NCI-H1417 (cell line): Measurements from ENCODE around the gene SIGLEC10.
"Not testable (repeated sequence)": the region's sequence is repeated elsewhere in the genome, so short reads cannot be mapped to it uniquely, and the experiment has no call there.

Source experiments
- DNase-seq, 3 experiments: peaks; one replicate each; lab custom pipeline; 2025; lab: John Stamatoyannopoulos, UW

SIGLEC10 gene

GRCh38 chr19:51440052-51440451, 22.6 kb upstream of the SIGLEC10 start:
- DNase-seq = no peak

- DNase-seq = no peak
These were observed 21.6 kb upstream of the SIGLEC10 start for GRCh38 chr19:51439021-51439465.

GRCh38 chr19:51434456-51434855, 17.0 kb upstream of the SIGLEC10 start:
- DNase-seq = no peak

- no peak for DNase-seq
These were observed 15.6 kb upstream of the SIGLEC10 start for GRCh38 chr19:51433043-51433442.

DNA sequence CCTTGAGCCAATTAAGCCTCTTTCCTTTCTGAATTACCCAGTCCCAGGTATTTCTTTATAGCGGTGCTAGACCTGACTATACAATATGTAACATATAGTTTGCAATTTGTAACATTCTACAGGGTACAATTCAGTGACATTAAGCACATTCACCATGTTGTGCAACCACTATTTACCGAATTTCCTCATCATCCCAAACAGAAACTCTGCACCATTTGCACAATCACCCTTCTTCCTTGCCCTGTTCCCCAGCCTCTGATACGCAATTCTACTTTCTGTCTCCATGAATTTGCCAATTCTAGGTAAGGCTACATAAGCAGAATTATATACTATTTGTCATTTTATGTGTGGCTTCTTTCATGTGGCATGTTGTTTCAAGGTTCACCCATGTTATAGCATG, 13.7 kb upstream of the SIGLEC10 start:
- DNase-seq = no peak

GRCh38 chr19:51430221-51430620, 12.8 kb upstream of the SIGLEC10 start:
- DNase-seq = no peak

GRCh38 chr19:51427201-51427600, 9.8 kb upstream of the SIGLEC10 start:
- DNase-seq = no peak

GRCh38 chr19:51422053-51422448, 4.6 kb upstream of the SIGLEC10 start:
- peak in 1 of 3 experiments; percentile 13 for DNase-seq

DNA sequence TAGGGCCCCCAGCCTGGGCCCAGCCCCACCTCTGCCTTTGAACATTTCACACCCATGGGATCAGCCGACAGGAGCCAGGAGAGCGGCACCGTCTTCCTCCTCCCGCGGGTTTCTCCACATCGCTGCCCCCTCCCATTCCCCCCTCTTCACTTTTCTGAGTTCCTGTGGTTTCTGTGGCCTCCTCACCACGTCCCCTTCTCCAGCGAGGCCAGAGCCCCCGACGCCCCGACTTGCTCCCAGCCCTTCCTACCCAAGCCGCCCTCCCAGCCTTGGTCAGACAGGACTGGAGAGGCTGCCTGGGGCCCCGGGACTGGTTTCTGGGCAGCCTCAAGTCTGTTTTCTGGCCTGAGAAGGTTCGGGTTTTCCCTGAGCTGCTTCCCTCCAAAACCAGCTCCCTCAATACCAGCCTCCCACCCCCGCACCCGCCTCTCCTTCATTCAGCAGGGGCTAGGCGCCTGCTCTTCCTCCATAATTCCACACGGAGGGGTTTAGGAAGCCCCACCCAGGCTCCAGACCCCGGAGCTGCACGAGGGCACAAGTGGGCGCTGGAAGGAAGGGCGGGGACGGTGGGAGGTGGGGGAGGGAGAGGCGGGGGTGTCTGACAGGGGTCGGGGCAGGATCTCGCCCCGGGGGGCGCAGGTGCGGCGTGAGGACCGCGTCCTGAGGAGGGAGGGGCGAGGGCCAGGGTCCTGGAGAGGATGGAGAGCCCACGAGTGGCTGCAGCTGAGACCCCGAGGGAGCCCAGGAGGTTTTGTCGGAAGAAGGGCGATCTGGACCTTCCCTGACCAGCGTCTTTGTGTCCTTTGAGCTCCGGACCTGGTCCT, 4.0 kb upstream of the SIGLEC10 start:
- no peak for DNase-seq

DNA sequence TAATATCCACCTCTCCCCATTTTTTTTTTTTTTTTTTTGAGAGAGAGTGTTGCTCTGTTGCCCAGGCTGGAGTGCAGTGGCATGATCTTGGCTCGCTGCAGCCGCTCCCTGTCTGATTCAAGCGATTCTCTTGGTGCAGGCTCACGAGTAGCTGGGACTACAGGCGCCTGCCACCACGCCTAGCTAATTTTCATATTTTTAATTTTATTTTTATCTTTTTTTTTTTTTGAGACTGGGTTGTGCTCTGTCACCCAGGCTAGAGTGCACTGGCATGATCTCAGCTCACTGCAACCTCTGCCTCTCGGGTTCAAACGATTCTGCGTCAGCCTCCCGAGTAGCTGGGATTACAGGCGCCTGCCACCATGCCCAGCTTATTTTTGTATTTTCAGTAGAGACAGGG, 3.1 kb upstream of the SIGLEC10 start:
- not testable (repeated sequence) for DNase-seq

GRCh38 chr19:51418707-51419106, 1.3 kb upstream of the SIGLEC10 start:
- DNase-seq = no peak

DNA sequence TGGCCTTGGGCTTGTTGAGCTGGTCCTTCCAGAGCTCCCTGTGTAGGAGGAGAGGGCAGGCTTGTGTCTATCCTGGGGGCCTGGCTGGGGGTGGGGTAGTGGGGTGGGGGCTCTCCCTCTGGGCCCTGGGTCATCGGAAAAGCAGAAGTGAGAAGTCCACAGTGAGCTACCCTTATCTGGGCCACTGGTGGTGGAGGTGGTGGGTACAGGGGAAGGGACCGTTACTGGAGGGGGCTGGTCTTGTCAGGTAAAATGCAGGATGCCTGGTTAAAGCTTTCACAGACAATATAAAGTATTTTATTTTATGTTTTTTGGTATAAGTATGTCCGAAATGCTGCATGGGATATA, 342 bp upstream of the SIGLEC10 start:
- no peak for DNase-seq

DNA sequence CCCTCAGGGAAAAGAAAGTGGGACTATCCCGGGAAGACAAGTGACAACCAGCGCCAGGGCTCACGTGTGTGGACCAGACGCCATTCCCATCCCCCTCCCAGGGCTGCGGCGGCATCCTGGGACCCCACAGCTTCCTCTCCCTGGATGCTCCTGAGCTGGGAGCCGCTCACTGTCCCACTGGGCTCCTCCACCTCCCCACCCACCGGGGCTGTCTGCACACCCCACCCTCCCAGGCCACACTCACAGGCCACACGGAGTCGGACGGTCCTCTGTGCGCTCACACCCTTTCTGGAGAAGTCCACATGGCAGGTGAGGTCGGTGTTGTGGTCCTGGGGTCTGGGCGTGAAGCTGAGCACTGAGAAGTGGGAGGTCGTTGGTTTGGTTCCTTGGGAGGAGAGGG, 1.0 kb downstream of the SIGLEC10 start:
- not testable (repeated sequence) for DNase-seq

DNA sequence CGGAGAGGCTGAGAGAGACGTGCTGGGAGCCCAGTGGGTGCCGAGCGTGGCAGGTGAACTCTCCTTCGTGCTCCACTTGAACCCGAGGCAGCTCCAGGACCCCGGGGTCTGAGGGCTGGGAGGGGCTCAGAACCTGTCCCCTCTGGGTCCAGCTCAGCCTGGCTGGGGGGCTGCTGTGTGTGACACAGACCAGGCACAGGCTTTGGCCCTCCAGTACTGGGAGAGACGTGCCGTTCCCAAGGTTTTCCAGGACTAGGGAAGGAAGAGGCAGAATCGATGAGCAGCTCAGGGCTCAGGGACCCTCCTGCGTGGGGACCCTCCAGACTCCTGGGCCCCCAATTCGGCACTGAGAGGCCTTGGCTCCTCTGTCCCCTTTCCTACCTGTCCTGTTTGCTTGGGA, 2.3 kb downstream of the SIGLEC10 start:
- no peak for DNase-seq

DNA sequence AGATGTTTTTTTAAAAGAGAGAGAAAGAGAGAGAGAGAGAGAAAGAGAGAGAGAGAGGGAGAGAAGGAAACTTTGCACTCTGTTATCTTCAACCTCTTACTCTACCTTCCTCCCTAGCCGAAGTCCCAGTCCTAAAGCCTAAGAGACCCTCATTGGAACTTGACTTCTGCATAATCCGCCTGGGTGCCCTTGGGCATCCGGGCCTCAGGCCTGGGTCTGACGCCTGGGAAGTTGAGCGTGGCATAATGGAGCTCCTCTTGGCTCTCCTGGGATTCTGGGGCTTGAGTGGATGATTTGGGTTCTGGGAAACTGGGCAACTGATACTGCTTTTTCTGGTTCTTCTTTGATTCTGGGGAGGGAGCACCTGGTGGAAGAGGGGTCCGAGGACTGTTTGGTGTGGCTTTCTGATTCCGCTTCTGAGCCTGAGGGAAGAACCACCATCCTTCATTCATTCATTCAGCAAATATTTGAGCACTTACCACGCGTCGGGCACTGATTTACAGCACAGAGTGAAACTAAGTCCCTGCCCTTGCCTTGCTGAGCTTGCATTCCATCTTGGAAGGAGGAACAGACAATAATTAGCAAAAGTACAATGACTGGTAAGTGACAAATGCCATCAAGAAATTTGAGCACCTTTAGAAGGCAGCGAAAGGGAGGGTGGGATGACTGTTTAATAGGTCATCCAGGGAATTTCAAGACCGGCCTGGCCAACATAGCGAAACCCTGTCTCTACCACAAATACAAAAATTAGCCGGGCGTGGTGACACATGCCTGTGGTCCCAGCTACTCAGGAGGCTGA, 6.3 kb downstream of the SIGLEC10 start:
- no peak for DNase-seq

DNA sequence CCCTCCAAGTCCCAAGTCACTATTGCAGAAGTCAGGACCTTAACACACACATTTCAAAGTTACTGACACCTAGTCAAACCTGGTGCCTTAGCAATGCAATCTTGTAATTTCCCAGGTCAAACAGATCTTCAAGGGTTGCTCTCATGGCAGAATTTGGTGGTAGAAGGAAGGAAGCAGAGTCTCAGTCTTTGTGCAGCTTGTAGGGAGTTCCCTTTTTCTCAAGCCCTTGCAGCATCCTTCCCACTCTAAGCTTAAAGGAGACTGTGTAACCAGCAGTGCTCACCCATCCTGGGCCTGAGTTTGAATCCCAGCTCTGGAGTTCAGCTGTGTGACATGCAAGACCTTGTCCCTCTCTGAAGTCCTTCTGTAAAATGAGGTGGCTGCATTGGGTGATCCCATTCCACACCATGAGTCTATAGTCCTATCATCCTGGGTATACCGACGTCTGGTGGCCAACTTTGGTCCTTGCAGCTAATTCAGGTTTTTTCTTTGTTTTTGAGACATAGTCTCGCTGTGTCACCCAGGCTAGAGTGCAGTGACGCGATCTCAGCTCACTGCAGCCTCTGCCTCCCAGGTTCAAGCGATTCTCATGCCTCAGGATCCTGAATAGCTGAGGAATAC, 9.8 kb downstream of the SIGLEC10 start:
- no peak for DNase-seq

DNA sequence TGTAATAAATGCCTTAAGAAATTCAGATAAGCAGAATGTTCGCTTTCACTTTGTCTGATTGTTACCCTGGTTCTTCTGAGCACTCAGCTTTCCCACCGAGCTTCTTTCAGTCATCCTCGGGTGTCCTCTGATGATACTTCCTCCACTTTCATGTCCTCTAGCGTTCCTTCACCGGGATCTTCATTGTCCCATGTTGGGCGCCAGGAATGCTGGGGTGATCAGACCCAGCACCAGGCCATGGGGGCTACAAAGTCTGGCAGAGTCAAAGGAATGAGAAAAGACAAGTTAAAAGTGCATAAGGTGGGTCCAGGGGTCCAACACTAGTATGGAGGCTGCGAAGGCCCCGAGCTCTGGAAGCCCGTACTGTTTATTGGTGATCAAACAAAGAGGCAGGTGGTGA, 15.3 kb downstream of the SIGLEC10 start:
- DNase-seq = no peak

GRCh38 chr19:51399936-51400335, 17.5 kb downstream of the SIGLEC10 start:
- not testable (repeated sequence) for DNase-seq

DNA sequence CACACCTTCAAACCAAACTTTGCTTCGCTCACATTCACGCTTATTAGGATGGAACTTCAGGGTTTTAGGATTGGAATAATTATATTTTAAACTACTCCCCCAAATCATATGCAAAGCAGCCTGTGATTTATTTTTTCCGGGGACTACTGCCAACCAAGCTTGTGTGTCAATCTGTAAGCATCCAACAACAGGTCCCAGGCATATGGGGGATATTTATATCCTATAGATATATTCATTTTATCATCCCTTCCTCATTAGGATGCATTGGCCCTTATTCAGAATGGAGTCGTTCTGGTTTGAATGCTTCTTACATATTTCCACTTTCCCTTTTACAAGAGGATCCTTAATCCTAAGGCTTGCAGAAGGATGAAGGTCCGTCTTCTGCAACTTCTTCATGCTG, 18.2 kb downstream of the SIGLEC10 start:
- DNase-seq = no peak

DNA sequence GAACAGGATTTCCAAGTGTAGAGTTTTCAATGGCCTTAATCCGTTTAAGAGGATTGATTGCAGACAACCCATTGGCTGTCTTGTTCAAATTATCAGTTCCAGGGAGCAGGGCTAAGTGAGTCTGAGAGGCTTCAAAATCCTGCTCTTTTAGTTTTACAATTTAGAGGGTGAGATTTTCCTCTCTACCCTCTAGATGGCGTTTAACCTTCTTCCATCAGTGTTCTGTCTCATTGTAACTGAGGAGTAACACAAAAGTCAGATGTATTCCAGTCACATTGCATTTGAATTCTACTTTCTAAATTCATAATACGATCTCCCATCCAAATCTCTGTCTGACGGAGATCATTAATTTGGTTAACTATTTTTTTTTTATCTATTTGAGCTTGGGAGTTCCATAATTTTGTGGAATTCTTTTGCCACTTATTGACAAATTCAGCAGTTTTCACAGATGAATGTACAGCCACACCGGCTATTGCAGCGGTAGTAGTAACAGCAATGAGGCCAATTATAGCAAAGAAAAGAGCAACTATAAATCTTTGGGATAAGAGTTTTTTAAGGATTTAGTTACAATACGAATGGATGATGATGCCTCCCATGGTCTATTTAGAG, 19.2 kb downstream of the SIGLEC10 start:
- DNase-seq = peak in 1 of 3 experiments; percentile 3

DNA sequence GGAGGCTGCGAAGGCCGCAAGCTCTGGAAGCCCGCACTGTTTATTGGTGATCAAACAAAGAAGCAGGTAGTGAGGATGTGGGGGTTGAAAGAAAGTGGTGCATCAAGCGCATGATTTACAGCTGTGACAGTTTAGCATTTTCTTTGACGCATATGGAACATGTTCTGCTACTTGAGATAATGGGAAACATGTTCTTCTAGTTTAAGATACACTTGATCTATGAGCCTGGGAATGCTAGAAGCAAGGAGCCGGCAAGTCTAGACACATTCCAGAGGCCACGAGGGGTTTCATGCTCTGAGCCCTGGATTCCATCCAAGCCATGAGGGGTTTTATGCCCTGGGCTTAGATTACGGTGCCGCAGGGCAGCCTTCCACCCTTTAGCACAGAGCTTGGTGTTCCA, 20.0 kb downstream of the SIGLEC10 start:
- not testable (repeated sequence) for DNase-seq

DNA sequence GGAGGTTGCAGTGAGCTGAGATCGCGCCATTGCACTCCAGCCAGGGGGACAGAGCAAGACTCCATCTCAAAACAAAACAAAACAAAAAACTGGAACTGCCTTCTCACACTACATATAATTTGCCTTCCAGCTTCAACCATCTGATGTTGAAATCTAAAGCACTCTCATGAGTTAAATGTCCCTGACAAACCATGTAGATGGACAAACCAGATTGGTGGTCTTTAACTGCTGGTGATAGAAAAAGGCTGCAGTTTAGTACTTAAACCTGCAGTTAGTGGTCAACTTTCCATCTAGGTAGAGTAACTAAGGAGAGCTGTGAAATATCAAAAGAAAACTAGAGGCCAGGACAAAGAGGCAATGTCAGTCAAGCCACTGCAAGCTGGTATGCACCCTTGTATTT, 21.3 kb downstream of the SIGLEC10 start:
- no peak for DNase-seq
